Measurements from ENCODE around the gene CLEC4A. TPM values are rescaled to one million over a fixed set of nuclear protein-coding genes. Genes with fewer than 3 reads are reported as not detected.
"Not testable (repeated sequence)": the region's sequence is repeated elsewhere in the genome, so short reads cannot be mapped to it uniquely, and the experiment has no call there.

Gene CLEC4A
- total RNA-seq, 1 donor from 2014 or later, result 1.2 TPM

- ATAC-seq, result no peak
- DNase-seq (ENCODE audit: missing footprints), result no peak
- intact Hi-C loops (cut with DNase I), result no loop called here
Measured at GRCh38 chr12:8120072-8120713, 3.2 kb upstream of the CLEC4A start.

- DNase-seq (ENCODE audit: missing footprints) (no peak), ATAC-seq (no peak)
- intact Hi-C loops (cut with DNase I), result no loop called here
Measured at GRCh38 chr12:8127138-8127537, 3.7 kb downstream of the CLEC4A start.

- ATAC-seq; DNase-seq (ENCODE audit: missing footprints); intact Hi-C loops (cut with DNase I): not testable (repeated sequence)
Measured at GRCh38 chr12:8133636-8134397, 10.4 kb downstream of the CLEC4A start.

DNA sequence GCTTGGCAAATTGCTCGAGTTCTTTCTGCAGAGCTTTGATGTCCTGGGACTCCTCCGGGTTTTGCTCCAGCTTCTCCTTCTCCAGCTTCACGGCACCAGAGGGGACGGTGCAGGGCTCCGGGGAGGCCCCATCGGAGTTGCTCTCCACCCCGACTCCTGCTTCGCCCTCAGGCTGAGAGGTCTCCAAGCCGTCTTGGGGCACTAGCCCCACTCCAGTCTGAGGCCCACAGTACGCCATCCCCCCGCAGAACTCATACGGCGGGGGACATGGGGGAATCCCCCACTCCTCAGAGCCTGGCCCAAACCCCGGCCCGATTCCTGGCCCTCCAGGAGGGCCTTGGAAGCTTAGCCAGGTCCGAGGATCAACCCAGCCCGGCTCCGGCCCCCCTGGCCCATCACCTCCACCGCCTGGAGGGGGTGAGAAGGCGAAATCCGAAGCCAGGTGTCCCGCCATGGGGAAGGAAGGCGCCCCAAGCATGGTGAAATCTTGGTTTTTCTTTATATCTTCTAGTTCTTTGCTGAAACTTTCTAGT, 11.0 kb downstream of the CLEC4A start:
- DNase-seq (ENCODE audit: missing footprints); intact Hi-C loops (cut with DNase I): not testable (repeated sequence)

DNA sequence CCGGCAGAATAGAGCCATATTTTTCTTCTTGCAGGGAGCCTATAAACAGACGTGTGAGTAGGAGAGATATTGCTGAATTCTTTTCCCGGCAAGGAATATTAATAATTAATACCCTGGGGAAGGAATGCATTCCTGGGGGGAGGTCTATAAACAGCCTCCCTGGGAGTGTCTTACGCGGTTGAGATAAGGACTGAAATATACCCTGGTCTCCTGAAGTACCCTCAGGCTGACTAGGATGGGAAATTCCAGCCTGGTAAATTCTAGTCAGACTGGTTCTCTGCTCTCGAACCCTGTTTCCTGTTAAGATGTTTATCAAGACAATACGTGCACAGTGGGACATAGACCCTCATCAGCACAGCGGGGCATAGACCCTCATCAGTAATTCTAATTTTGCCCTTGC, 18.2 kb downstream of the CLEC4A start:
- intact Hi-C loops (cut with DNase I); ATAC-seq; DNase-seq (ENCODE audit: missing footprints): not testable (repeated sequence)

More for the DNA sequence above, 11.0 kb downstream of the CLEC4A start:
- not testable (repeated sequence) for ATAC-seq

GRCh38 chr12:8143261-8143660, 19.8 kb downstream of the CLEC4A start:
- intact Hi-C loops (cut with DNase I), result no loop called here
- DNase-seq (ENCODE audit: missing footprints), result no peak
- no peak for ATAC-seq

DNA sequence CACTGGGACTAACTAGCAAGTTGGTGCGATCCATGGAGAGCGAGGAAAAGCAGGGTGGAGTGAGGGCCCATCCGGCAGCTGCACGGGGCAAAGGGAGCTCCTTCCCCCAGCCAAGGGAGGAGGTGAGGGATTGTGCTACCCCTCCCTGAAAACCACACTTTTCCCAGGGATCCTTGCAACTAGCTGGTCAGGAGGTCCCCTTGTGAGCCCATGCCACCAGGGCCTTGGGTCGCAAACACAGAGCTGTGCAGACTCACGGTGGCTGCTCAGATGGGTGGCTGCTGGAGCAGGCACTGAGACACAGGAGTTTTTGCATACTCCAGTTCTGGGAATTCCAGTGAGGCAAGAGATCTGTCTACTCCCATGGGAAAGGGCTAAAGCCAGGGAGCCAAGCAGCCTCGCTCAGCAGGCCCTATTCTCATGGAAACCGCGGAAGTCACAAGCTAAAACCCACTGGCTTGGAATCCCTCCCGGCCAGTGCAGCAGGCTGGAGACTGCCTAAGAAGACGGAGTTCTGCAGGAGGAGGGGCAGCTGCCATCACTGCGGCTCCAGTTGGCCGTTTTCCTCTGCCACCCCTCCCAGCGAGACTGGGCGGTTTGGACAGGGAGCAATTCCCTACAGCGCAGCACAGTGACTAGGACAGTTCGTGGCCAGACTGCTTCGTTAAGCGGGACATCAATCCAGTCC, 22.5 kb downstream of the CLEC4A start:
- ATAC-seq, result peak; percentile 84
- intact Hi-C loops (cut with DNase I), result no loop called here
- DNase-seq (ENCODE audit: missing footprints), result peak; percentile 80

DNA sequence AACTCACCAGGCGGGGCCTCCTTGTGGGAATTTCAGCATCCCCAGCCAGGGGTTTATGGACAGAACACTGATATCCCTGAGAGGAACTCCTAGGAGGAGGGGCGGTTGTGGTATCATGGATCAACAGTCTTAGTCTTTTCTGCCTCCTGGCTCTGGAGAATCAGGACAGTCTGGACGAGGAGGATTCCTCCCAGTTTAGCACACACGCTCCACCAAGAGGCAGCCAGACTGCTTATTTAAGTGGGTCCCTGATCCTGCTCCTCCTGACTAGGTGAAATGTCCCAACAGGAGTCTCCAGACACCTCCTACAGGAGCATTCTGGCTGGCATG, 23.0 kb downstream of the CLEC4A start:
- intact Hi-C loops (cut with DNase I), result no loop called here
- no peak for ATAC-seq
- DNase-seq (ENCODE audit: missing footprints), result no peak

- ATAC-seq, result no peak
- DNase-seq (ENCODE audit: missing footprints), result no peak
- intact Hi-C loops (cut with DNase I), result no loop called here
Measured at GRCh38 chr12:8154526-8154925, 31.1 kb downstream of the CLEC4A start.

DNA sequence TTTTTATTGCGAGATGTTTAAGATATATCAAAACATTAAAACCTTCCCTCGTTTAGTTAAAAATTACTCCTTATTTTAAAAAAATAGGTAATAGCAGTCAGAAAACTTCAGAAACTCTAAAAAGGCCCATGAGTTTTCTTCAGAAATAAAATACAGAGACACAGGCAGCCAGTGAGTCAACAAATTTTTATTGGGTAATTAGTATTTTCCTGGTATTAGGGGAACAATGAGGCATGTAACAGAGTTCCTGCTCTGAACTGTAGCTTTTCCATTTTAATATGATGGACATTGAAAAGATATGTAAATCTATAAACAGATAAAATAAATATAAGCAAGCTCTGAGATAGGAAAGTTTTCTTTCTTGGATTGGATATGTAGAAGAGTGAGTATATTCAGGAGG, 33.0 kb downstream of the CLEC4A start:
- DNase-seq (ENCODE audit: missing footprints) (no peak), ATAC-seq (no peak)
- intact Hi-C loops (cut with DNase I), result no loop called here

DNA sequence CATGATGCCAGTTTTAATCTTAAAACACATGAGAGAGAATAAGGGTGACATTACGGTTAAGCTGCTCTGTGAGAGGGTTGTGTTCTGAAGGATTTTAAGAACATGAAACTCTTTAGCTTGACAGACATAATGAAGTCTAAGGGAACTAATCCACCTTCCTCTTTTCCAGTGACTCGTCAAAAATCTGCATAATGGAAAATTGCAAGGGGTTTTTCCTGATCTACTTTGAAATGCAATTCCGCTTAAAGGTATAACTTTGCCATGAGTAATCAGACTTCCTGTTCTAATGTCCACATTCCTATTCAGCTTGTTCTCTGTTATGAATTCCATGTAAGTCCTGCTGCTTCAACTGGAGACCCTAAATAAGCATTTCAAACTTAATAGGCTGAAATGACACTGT, 33.4 kb downstream of the CLEC4A start, which contains the start of gene ZNF705A:
Gene ZNF705A, plus strand, starts transcription at position 171 of the 400 bp plus-strand sequence. CDS start 15,611 bp downstream, outside the sequence.
- DNase-seq (ENCODE audit: missing footprints) (no peak), ATAC-seq (no peak)
- intact Hi-C loops (cut with DNase I), result no loop called here

DNA sequence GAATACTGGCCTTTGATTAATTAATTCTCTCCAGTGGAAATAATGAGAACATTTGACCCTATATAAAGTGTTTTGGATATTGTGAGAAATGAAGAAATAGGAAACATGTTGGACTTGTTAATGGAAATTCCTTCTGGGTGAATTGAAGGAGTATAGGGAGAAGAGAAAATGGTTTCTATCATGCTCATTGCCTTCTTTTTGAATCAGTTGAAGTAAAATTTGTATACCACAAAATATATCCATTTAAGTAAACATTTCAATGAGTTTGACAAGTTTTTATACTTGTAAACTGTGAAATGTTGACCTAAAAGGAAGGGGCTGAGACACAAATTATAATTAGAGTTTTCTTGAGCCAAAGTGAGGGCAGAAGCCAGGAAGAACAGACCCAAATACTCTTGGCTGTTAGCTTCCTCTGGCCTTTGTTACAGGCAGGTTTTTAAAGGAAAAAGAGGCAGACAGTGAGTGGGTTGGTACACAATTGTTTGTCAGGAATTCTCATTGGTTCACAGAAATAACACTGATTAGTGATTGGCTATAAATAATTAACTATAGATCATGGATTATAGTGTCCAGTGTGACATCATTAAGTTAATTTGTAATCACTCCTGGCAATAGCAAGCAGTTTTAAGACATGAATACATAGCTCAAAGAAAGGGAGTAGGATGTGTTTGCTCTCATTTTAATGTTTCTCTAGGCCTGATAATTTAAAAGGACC, 34.2 kb downstream of the CLEC4A start:
- DNase-seq (ENCODE audit: missing footprints) (no peak), ATAC-seq (no peak)
- intact Hi-C loops (cut with DNase I), result no loop called here

- intact Hi-C loops (cut with DNase I); ATAC-seq; DNase-seq (ENCODE audit: missing footprints): not testable (repeated sequence)
Measured at GRCh38 chr12:8172911-8173310, 49.5 kb downstream of the CLEC4A start.

- DNase-seq (ENCODE audit: missing footprints), result peak; percentile 81
- intact Hi-C loops (cut with DNase I); ATAC-seq: not testable (repeated sequence)
Measured at GRCh38 chr12:8179989-8180585, 56.7 kb downstream of the CLEC4A start.

DNA sequence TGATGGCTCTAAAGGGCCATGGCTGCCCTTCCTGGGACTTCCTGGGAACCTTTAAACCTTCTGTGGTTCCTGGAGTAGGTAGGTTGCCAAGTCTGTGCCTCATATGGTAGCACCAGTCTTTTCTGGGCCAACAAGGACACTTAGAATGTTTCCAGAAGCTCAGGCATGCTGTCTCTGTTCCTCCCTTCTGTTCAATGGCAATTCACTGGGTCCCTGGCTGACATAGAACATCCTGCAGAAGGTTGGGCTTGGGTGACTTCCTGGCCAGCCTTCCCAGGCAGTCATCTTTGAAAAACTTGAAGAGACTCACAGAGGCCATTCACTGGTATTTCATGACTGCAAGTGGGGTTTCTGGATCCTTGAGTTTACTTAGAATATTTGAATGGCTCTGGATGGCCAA, 57.9 kb downstream of the CLEC4A start:
- DNase-seq (ENCODE audit: missing footprints); ATAC-seq; intact Hi-C loops (cut with DNase I): not testable (repeated sequence)

- ATAC-seq; intact Hi-C loops (cut with DNase I); DNase-seq (ENCODE audit: missing footprints): not testable (repeated sequence)
Measured at GRCh38 chr12:8182923-8183322, 59.5 kb downstream of the CLEC4A start.

GRCh38 chr12:8183346-8183745, 59.9 kb downstream of the CLEC4A start:
- DNase-seq (ENCODE audit: missing footprints); intact Hi-C loops (cut with DNase I); ATAC-seq: not testable (repeated sequence)

- intact Hi-C loops (cut with DNase I); ATAC-seq; DNase-seq (ENCODE audit: missing footprints): not testable (repeated sequence)
Measured at GRCh38 chr12:8184206-8184605, 60.8 kb downstream of the CLEC4A start.

Data from Right ventricle myocardium inferior (tissue), 1 donor.